SK-N-SH (cell line): ENCODE data around the gene ENTPD6. TPM values are rescaled to one million over a fixed set of nuclear protein-coding genes. Genes with fewer than 3 reads are reported as not detected.
"Not testable (repeated sequence)": the region's sequence is repeated elsewhere in the genome, so short reads cannot be mapped to it uniquely, and the experiment has no call there.

Source experiments
- CTCF ChIA-PET: fragments of 300-600, 350-600 bp; formaldehyde crosslinking; extraction: SDS; loops from one replicate; lab custom pipeline; 2021; lab: Yijun Ruan, JAX
- POLR2A ChIA-PET: fragments of 350-600 bp; sonication (Branson Sonifier 250); formaldehyde crosslinking; extraction: SDS; loops from one replicate; lab custom pipeline; 2020; ENCODE audit warnings: antibody characterized with exemption, inconsistent platforms; lab: Yijun Ruan, JAX
- DNase-seq: peaks from one replicate; pipeline ENCODE4 v3.0.0; 2012
- H2AFZ ChIP-seq: fragments of 200-600 bp; sonication (generic); 2 replicates; pipeline ENCODE4 v1.8.1; 2016; ENCODE audit warnings: antibody characterized with exemption, mild to moderate bottlenecking, low read depth
- H3F3A ChIP-seq: fragments of 200-600 bp; sonication (generic); replicated peaks from 2 replicates; pipeline ENCODE3; 2016; ENCODE audit warnings: antibody characterized with exemption, mild to moderate bottlenecking; ENCODE audit not compliant: insufficient read depth
- H3K27ac ChIP-seq, 2 experiments: fragments of 200-500 bp in 1 of 2; fragments of 200-600 bp in 1 of 2; sonication (Bioruptor generic) in 1 of 2; sonication (generic), shearing (Covaris generic) in 1 of 2; 2 replicates each; pipeline versions ENCODE4 v1.5.1 to v1.6.1; 2014 to 2016; ENCODE audit warnings: low read depth in 2 of 2, inconsistent platforms in 1 of 2, low read length in 1 of 2, mild to moderate bottlenecking in 1 of 2, mixed read lengths in 1 of 2
- H3K27me3 ChIP-seq: fragments of 200-600 bp; sonication (generic), shearing (Covaris generic); 2 replicates; pipeline ENCODE4 v1.6.1; 2016; ENCODE audit warnings: mixed run types; ENCODE audit not compliant: insufficient read depth
- H3K36me3 ChIP-seq, 2 experiments: fragments of 200-500 bp in 1 of 2; fragments of 200-600 bp in 1 of 2; sonication (Bioruptor generic) in 1 of 2; sonication (generic) in 1 of 2; replicated peaks in 1 of 2; 2 replicates each; pipeline versions ENCODE3 to v1.5.1; 2014 to 2016; ENCODE audit warnings: low read length in 1 of 2, mild to moderate bottlenecking in 1 of 2; ENCODE audit not compliant: insufficient read depth in 2 of 2, control insufficient read depth in 1 of 2
- H3K4me1 ChIP-seq, 2 experiments: fragments of 200-500 bp in 1 of 2; fragments of 200-600 bp in 1 of 2; sonication (Bioruptor generic) in 1 of 2; sonication (generic), shearing (Covaris generic) in 1 of 2; 2 replicates each; pipeline versions ENCODE4 v1.5.1 to v1.6.1; 2014 to 2016; ENCODE audit warnings: low read depth in 1 of 2, low read length in 1 of 2, mixed run types in 1 of 2; ENCODE audit not compliant: insufficient read depth in 2 of 2, control insufficient read depth in 1 of 2
- H3K4me2 ChIP-seq: fragments of 200-600 bp; sonication (generic), shearing (Covaris generic); 2 replicates; pipeline ENCODE4 v1.6.1; 2017; ENCODE audit warnings: mixed run types
- H3K4me3 ChIP-seq, 2 experiments: fragments of 200-500 bp in 1 of 2; fragments of 200-600 bp in 1 of 2; sonication (Bioruptor generic) in 1 of 2; sonication (generic), shearing (Covaris generic) in 1 of 2; 2 replicates each; pipeline versions ENCODE4 v1.5.1 to v1.8.1; 2014 to 2016; ENCODE audit warnings: low read depth in 2 of 2, inconsistent platforms in 1 of 2, low read length in 1 of 2, mild to moderate bottlenecking in 1 of 2, mixed read lengths in 1 of 2, moderate library complexity in 1 of 2
- H3K79me2 ChIP-seq: fragments of 200-600 bp; sonication (generic); 2 replicates; pipeline ENCODE4 v1.8.1; 2017; ENCODE audit warnings: mild to moderate bottlenecking; ENCODE audit not compliant: insufficient read depth
- H3K9ac ChIP-seq: fragments of 200-600 bp; sonication (generic); 2 replicates; pipeline ENCODE4 v1.6.1; 2017; ENCODE audit warnings: mixed run types
- H3K9me2 ChIP-seq: fragments of 200-600 bp; sonication (generic); 2 replicates; pipeline ENCODE4 v1.6.1; 2017; ENCODE audit warnings: mixed run types
- H3K9me3 ChIP-seq: fragments of 200-600 bp; sonication (generic); 2 replicates; pipeline ENCODE4 v1.6.1; 2017; ENCODE audit warnings: mixed run types, mild to moderate bottlenecking, moderate library complexity
- H4K20me1 ChIP-seq: fragments of 200-600 bp; sonication (generic); 2 replicates; pipeline ENCODE4 v1.6.1; 2017; ENCODE audit warnings: mild to moderate bottlenecking, mixed run types; ENCODE audit not compliant: insufficient read depth
- GABPA ChIP-seq: IDR thresholded peaks from 2 replicates; pipeline ENCODE4 v1.4.0; 2012; ENCODE audit warnings: low read depth, mild to moderate bottlenecking
- MAX ChIP-seq: IDR thresholded peaks from 2 replicates; pipeline ENCODE4 v1.4.0; 2012; ENCODE audit warnings: low read depth
- NFIC ChIP-seq: IDR thresholded peaks from 2 replicates; pipeline ENCODE4 v1.4.0; 2012; ENCODE audit warnings: borderline replicate concordance
- SMC3 ChIP-seq: IDR thresholded peaks from 2 replicates; pipeline ENCODE4 v1.6.1; 2012; ENCODE audit warnings: low read depth, low read length, improper control_type of control experiment
- TCF12 ChIP-seq: IDR thresholded peaks from 2 replicates; pipeline ENCODE4 v1.4.0; 2012
- YY1 ChIP-seq: IDR thresholded peaks from 2 replicates; pipeline ENCODE4 v1.4.0; 2012; ENCODE audit warnings: low read depth, mild to moderate bottlenecking
- WGBS: methylation state at CpG from one replicate; pipeline ENCODE4 v1.1.6; 2017; ENCODE audit warnings: low lambda C conversion rate; 5-methylcytosine and 5-hydroxymethylcytosine counted together
- polyA plus RNA-seq, 3 experiments: library from polyadenylated mRNA; depleted of rRNA; stranded (reverse); fragments of >200 nt; gene quantifications; 2 replicates each; pipeline ENCODE4 v1.2.3, GENCODE V29; 2012

Gene ENTPD6
- polyA plus RNA-seq, 1 of the 3 experiments (the other 2 are of a cell fraction) = 76.1 TPM

DNA sequence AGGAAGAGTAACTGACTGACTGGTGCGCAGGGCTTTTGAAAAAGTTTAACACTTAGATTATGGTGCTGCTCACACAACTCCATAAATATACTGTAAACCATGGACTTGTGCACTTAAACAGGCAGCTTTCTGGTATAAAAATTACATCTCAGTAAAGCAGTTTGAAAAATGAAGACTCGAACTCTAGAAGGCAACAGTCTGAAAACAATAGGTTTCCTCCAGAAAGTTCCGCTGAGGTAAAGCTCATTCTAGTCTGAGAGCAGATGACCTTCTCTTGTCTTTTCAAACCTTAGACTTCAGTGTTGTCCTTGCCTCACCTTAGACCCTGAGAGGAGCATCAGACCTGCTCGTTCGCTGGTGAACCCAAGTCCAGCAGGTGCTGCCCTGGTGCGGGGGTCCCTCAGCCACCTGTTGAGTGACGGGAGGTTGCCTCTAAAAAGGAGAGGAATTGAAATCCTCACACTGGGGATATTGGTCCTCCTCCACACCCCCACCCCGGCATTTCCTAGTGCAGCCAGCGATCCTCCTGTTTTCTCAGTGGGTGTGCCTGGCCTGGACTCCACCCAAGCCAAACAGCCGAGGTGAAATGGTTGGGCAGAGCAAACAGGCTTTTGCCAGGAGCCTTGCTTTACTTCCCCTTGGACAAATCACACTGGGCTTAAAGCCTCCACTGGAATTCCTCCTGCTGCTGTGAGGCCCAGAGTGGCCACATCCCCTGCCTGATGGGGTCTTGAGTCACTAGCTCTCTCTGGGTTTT is 37.7 kb downstream of the ENTPD6 start:
- CTCF ChIA-PET = interaction anchor here (1.0 to 1.6 kb wide), 4 partner anchors 10 to 166 kb away, joined by 3 to 4 read pairs (median 3); no protein-coding TSS in a partner anchor
- Histone ChIP-seq H3K27ac (peak overlapping the region in 1 of 2 experiments; percentile 45; a peak in 2 of 4 replicates), H3F3A (peaks cover 13% of the 10 kb centered on the region), H3K9me2 (no peaks in the 10 kb centered on the region), H3K4me3 (no peak overlapping the region), H3K4me1 (peaks cover 0 to 17% of the 10 kb centered on the region in 2 experiments; a peak in 3 of 4 replicates)
- DNase-seq = no peak
- 65% methylated on average over 10 of the region's 10 CpGs for WGBS
- TF ChIP-seq MAX = no peak
- peak; percentile 11; the same call in 1 of the 2 replicates for TF ChIP-seq TCF12
- TF ChIP-seq, all 33 proteins: peak for 1
- Histone ChIP-seq H3K9me3 (no peaks in the 10 kb centered on the region), H4K20me1 (no peaks in the 10 kb centered on the region), H3K4me2 (no peak overlapping the region; the same call in 1 of the 2 replicates), H3K27me3 (no peaks in the 10 kb centered on the region), H3K36me3 (no peaks in the 10 kb centered on the region), H2AFZ (no peak overlapping the region), H3K9ac (no peak overlapping the region), H3K79me2 (no peaks in the 10 kb centered on the region)
- POLR2A ChIA-PET = no interaction called here

DNA sequence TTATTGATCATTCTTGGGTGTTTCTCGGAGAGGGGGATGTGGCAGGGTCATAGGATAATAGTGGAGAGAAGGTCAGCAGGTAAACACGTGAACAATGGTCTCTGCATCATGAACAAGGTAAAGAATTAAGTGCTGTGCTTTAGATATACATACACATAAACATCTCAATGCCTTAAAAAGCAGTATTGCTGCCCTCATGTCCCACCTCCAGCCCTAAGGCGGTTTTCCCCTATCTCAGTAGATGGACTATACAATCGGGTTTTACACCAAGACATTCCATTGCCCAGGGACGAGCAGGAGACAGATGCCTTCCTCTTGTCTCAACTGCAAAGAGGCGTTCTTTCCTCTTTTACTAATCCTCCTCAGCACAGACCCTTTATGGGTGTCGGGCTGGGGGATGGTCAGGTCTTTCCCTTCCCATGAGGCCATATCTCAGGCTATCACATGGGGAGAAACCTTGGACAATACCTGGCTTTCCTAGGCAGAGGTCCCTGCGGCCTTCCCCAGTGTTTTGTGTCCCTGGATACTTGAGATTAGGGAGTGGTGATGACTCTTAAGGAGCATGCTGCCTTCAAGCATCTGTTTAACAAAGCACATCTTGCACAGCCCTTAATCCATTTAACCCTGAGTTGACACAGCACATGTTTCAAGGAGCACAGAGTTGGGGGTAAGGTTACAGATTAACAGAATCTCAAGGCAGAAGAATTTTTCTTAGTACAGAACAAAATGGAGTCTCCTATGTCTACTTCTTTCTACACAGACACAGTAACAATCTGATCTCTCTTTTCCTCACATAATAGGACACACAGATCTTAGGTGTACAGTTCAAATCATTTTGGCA is 38.7 kb downstream of the ENTPD6 start:
- H3K36me3 ChIP-seq, H3K4me3 ChIP-seq, H3K4me2 ChIP-seq, DNase-seq, H3K79me2 ChIP-seq, CTCF ChIA-PET, H4K20me1 ChIP-seq, H3K27me3 ChIP-seq, H3K9me3 ChIP-seq, H3K9me2 ChIP-seq, H3K9ac ChIP-seq, POLR2A ChIA-PET, H2AFZ ChIP-seq: not testable (repeated sequence)
- 59% methylated on average over 7 of the region's 8 CpGs for WGBS
- peaks cover 23% of the 10 kb centered on the region for H3F3A ChIP-seq
- peaks cover 0 to 24% of the 10 kb centered on the region in 2 experiments; a peak in 3 of 4 replicates for H3K4me1 ChIP-seq
- peak overlapping the region in 1 of 2 experiments; percentile 45; a peak in 2 of 4 replicates for H3K27ac ChIP-seq

DNA sequence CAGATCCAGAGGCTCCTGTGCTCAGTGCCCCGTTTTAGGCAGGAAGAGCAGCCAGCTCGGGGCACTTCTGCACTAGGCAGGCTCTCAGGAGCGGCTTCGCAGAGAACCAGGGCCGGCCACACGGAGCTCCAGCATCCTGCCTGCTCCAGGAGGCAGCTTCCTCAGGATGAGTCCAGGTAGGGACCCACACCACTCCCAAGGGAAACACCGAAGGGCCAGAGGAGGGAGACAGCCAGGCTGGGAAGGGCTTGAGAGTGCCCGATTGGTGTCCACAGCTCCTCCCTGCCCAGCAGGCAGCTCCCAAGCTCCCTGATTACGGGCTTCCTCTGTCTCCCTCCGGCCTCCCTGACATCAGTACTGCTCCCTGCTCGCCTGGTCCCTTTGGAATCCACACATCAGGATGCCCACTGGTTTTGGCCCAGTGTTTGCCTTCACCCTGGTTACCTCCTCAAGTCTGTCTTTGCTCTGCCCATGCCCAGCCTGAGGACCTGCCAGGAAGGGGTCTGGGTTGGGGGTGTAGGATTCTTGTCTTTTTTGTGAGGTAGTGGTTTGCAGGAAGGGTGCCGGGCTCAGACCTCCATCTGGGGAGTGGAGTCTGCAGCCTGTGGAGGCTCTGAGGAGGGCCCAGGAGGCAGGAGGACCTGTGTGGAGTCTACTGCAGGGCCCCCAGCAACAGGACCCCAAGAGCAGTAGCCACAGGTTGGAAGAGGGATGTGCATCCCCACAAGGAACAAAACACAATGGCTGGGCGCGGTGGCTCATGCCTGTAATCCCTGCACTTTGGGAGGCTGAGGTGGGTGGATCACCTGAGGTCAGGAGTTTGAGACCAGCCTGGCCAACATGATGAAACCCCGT is 41.2 kb downstream of the ENTPD6 start:
- peaks cover 2 to 24% of the 10 kb centered on the region in 2 experiments; a peak in 3 of 4 replicates for H3K4me1 ChIP-seq
- CTCF ChIA-PET = interaction anchor here (1.1 to 2.5 kb wide), 3 partner anchors 10 to 162 kb away, joined by 4 to 6 read pairs (median 6); partner anchors contain the start of gene PYGB
- DNase-seq = no peak

More for the DNA sequence above, 41.2 kb downstream of the ENTPD6 start:
- Histone ChIP-seq H2AFZ (no peak overlapping the region), H3K79me2 (no peaks in the 10 kb centered on the region), H3K36me3 (no peaks in the 10 kb centered on the region), H3F3A (peaks cover 17% of the 10 kb centered on the region), H3K4me2 (no peak overlapping the region), H3K27me3 (no peaks in the 10 kb centered on the region), H4K20me1 (no peaks in the 10 kb centered on the region), H3K4me3 (no peak overlapping the region), H3K27ac (peak overlapping the region in 1 of 2 experiments; percentile 98; a peak in 2 of 4 replicates), H3K9me3 (no peaks in the 10 kb centered on the region), H3K9me2 (no peaks in the 10 kb centered on the region), H3K9ac (no peak overlapping the region)
- POLR2A ChIA-PET = interaction anchor here (0.9 to 1.3 kb wide), 2 partner anchors 10 to 11 kb away, joined by 3 to 4 read pairs; partner anchors contain the start of gene PYGB
- TF ChIP-seq SMC3 (no peak), NFIC (no peak), GABPA (no peak), YY1 (no peak)
- 93% methylated on average over 11 of the region's 15 CpGs for WGBS
